GM12878 (cell line): ENCODE results near the gene PLOD3. TPM values are rescaled to one million over a fixed set of nuclear protein-coding genes. Genes with fewer than 3 reads are reported as not detected.

ENCODE experiments used
- ATF3 ChIP-seq: IDR thresholded peaks from 2 replicates; pipeline ENCODE4 v1.6.1; 2011; ENCODE audit warnings: low read depth, mild to moderate bottlenecking, low read length, moderate library complexity, borderline replicate concordance; ENCODE audit errors: extremely low read depth
- BACH1 ChIP-seq: fragments of 450-650 bp; IDR thresholded peaks from 2 replicates; pipeline ENCODE4 v1.6.1; 2017; ENCODE audit warnings: mild to moderate bottlenecking, borderline replicate concordance
- CHD2 ChIP-seq: IDR thresholded peaks from 2 replicates; pipeline ENCODE4 v1.6.1; 2011; ENCODE audit warnings: low read depth, low read length, improper control_type of control experiment, borderline replicate concordance
- CHD4 ChIP-seq: fragments of 200-600 bp; sonication (generic); IDR thresholded peaks from 2 replicates; pipeline ENCODE4 v1.6.1; 2016; ENCODE audit warnings: mild to moderate bottlenecking
- EP300 ChIP-seq, 2 experiments: fragments of 150-350 bp in 1 of 2; IDR thresholded peaks; 2 replicates each; pipeline ENCODE4 v1.6.1; 2011 to 2012; ENCODE audit warnings: low read depth in 2 of 2, low read length in 2 of 2, borderline replicate concordance in 1 of 2, improper control_type of control experiment in 1 of 2, inconsistent platforms in 1 of 2; ENCODE audit not compliant: control insufficient read depth in 1 of 2
- FOS ChIP-seq: IDR thresholded peaks from 3 replicates; pipeline ENCODE4 v1.6.1; 2011; ENCODE audit warnings: borderline replicate concordance; ENCODE audit not compliant: insufficient read length; ENCODE audit errors: extremely low read depth
- HCFC1 ChIP-seq: fragments of 150-350 bp; IDR thresholded peaks from 2 replicates; pipeline ENCODE4 v1.6.1; 2014; ENCODE audit warnings: low read length
- HDGF ChIP-seq: fragments of 450-650 bp; IDR thresholded peaks from 2 replicates; pipeline ENCODE4 v1.6.1; 2016; ENCODE audit warnings: antibody characterized with exemption
- MTA2 ChIP-seq: fragments of 450-650 bp; IDR thresholded peaks from 2 replicates; pipeline ENCODE4 v1.6.1; 2016; ENCODE audit warnings: low read depth, mild to moderate bottlenecking, moderate library complexity
- MYB ChIP-seq: fragments of 150-350 bp; IDR thresholded peaks from 2 replicates; pipeline ENCODE4 v1.6.1; 2014; ENCODE audit warnings: mild to moderate bottlenecking, low read depth, low read length, borderline replicate concordance
- NFXL1 ChIP-seq: fragments of 450-650 bp; IDR thresholded peaks from 2 replicates; pipeline ENCODE4 v1.6.1; 2017; ENCODE audit warnings: antibody characterized with exemption, mild to moderate bottlenecking, borderline replicate concordance
- NR2F1 ChIP-seq: fragments of 450-650 bp; conservative IDR thresholded peaks from 2 replicates; pipeline ENCODE4 v1.6.1; 2017; ENCODE audit warnings: mild to moderate bottlenecking
- RBBP5 ChIP-seq: fragments of 200-600 bp; sonication (generic); conservative IDR thresholded peaks from 2 replicates; pipeline ENCODE4 v1.6.1; 2016
- SIX5 ChIP-seq: IDR thresholded peaks from 2 replicates; pipeline ENCODE4 v1.6.1; 2011; ENCODE audit warnings: mild to moderate bottlenecking, low read depth, low read length, moderate library complexity; ENCODE audit not compliant: severe bottlenecking
- SPI1 ChIP-seq: IDR thresholded peaks from 2 replicates; pipeline ENCODE4 v1.6.1; 2011; ENCODE audit warnings: low read depth, mild to moderate bottlenecking, low read length, moderate library complexity, borderline replicate concordance; ENCODE audit not compliant: insufficient read depth
- USF1 ChIP-seq: IDR thresholded peaks from 2 replicates; pipeline ENCODE4 v1.6.1; 2011; ENCODE audit warnings: borderline replicate concordance, low read depth, mild to moderate bottlenecking, moderate library complexity, mixed read lengths, low read length; ENCODE audit not compliant: insufficient read depth; ENCODE audit errors: extremely low read length
- USF2 ChIP-seq: IDR thresholded peaks from 2 replicates; pipeline ENCODE4 v1.6.1; 2011; ENCODE audit warnings: low read depth, low read length, improper control_type of control experiment, borderline replicate concordance
- ZBED1 ChIP-seq: IDR thresholded peaks from 2 replicates; pipeline ENCODE4 v1.6.1; 2016; ENCODE audit warnings: borderline replicate concordance
- ZSCAN29 ChIP-seq: fragments of 450-650 bp; IDR thresholded peaks from 2 replicates; pipeline ENCODE4 v1.6.1; 2017; ENCODE audit warnings: mild to moderate bottlenecking, moderate library complexity
- polyA plus RNA-seq, 11 experiments: library from polyadenylated mRNA; depleted of rRNA in 4 of 11; unstranded in 6 of 11; stranded (reverse) in 5 of 11; fragments of >200 nt; fragmentation: Nextera tagmentation in 4 of 11; fragmentation: Illumina TruSeq in 1 of 11; extraction: Ambion mirVana in 4 of 11; extraction: Trizol in 1 of 11; gene quantifications; 1 replicate in 1 of 11; 2 replicates in 10 of 11; pipeline versions ENCODE4 v1.2.1 to v1.2.3, GENCODE V29; 2011 to 2016; ENCODE audit warnings: inconsistent platforms in 2 of 11, missing spikeins in 2 of 11, low read depth in 1 of 11
- total RNA-seq, 4 experiments: library from RNA; depleted of rRNA in 3 of 4; stranded (reverse); fragments of >200 nt in 3 of 4; fragmentation: Illumina TruSeq in 1 of 4; extraction: Trizol in 1 of 4; gene quantifications; 2 replicates each; pipeline versions ENCODE4 v1.2.1 to v1.2.3, GENCODE V29; 2013 to 2021
- TF ChIP-seq, protein P1 (sequence below): fragments of 450-650 bp; IDR thresholded peaks from 2 replicates; pipeline ENCODE4 v1.6.1; 2017; ENCODE audit warnings: mild to moderate bottlenecking, moderate library complexity
- TF ChIP-seq, protein P2 (sequence below): IDR thresholded peaks from 2 replicates; pipeline ENCODE4 v1.6.1; 2011; ENCODE audit warnings: borderline replicate concordance, low read depth, mild to moderate bottlenecking, moderate library complexity, low read length; ENCODE audit not compliant: insufficient read depth, poor library complexity, severe bottlenecking

The PLOD3 gene
- total and polyA plus RNA-seq, 10 of the 15 experiments (the other 5 are each of a cell fraction or from before 2014, with no cell fraction given): 0.53 to 27.8 (median 15.1) TPM

- no peak for TF ChIP-seq USF2
- TF ChIP-seq SIX5: peak; percentile 95
- TF ChIP-seq CHD4: no peak
- TF ChIP-seq EP300 (IDR thresholded peaks at IDR 0.05; ENCODE audit: borderline replicate concordance in 1 of 2, control insufficient read depth in 1 of 2, low read depth in 2 of 2, low read length in 2 of 2): 0 out of 4 replicates have a peak, but pooled peaks of 1 of the 2 experiments have one; percentile 14
- 0 out of 2 replicates have a peak, but pooled peaks have one; percentile 27 for TF ChIP-seq ATF3
- peak; percentile 65 for TF ChIP-seq NR2F1
- TF ChIP-seq CHD2: peak; percentile 43; the same call in 1 of the 2 replicates
- no peak for TF ChIP-seq RBBP5
- peak; percentile 88; the same call in 1 of the 2 replicates for TF ChIP-seq HDGF
- TF ChIP-seq FOS: no peak
- TF ChIP-seq, protein P1, sequence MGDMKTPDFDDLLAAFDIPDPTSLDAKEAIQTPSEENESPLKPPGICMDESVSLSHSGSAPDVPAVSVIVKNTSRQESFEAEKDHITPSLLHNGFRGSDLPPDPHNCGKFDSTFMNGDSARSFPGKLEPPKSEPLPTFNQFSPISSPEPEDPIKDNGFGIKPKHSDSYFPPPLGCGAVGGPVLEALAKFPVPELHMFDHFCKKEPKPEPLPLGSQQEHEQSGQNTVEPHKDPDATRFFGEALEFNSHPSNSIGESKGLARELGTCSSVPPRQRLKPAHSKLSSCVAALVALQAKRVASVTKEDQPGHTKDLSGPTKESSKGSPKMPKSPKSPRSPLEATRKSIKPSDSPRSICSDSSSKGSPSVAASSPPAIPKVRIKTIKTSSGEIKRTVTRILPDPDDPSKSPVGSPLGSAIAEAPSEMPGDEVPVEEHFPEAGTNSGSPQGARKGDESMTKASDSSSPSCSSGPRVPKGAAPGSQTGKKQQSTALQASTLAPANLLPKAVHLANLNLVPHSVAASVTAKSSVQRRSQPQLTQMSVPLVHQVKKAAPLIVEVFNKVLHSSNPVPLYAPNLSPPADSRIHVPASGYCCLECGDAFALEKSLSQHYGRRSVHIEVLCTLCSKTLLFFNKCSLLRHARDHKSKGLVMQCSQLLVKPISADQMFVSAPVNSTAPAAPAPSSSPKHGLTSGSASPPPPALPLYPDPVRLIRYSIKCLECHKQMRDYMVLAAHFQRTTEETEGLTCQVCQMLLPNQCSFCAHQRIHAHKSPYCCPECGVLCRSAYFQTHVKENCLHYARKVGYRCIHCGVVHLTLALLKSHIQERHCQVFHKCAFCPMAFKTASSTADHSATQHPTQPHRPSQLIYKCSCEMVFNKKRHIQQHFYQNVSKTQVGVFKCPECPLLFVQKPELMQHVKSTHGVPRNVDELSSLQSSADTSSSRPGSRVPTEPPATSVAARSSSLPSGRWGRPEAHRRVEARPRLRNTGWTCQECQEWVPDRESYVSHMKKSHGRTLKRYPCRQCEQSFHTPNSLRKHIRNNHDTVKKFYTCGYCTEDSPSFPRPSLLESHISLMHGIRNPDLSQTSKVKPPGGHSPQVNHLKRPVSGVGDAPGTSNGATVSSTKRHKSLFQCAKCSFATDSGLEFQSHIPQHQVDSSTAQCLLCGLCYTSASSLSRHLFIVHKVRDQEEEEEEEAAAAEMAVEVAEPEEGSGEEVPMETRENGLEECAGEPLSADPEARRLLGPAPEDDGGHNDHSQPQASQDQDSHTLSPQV: no peak
- TF ChIP-seq BACH1: peak; percentile 59
- peak; percentile 48; the same call in 1 of the 2 replicates for TF ChIP-seq SPI1
- TF ChIP-seq HCFC1: peak; percentile 95
- TF ChIP-seq ZSCAN29: no peak
- TF ChIP-seq, protein P2, sequence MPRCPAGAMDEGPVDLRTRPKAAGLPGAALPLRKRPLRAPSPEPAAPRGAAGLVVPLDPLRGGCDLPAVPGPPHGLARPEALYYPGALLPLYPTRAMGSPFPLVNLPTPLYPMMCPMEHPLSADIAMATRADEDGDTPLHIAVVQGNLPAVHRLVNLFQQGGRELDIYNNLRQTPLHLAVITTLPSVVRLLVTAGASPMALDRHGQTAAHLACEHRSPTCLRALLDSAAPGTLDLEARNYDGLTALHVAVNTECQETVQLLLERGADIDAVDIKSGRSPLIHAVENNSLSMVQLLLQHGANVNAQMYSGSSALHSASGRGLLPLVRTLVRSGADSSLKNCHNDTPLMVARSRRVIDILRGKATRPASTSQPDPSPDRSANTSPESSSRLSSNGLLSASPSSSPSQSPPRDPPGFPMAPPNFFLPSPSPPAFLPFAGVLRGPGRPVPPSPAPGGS: no peak
- peak; percentile 6; the same call in 1 of the 2 replicates for TF ChIP-seq MYB
- TF ChIP-seq MTA2: peak; percentile 30; the same call in 1 of the 2 replicates
- peak; percentile 54 for TF ChIP-seq USF1
- peak; percentile 37; the same call in 1 of the 2 replicates for TF ChIP-seq ZBED1
- TF ChIP-seq NFXL1: no peak
Measured at GRCh38 chr7:101244375-101245146, 27.2 kb upstream of the PLOD3 start, which contains the start of gene FIS1 (continued).
